ENCODE data around the gene C2CD4B. TPM values are rescaled to one million over a fixed set of nuclear protein-coding genes. Genes with fewer than 3 reads are reported as not detected.
A peak's percentile ranks its signal among the peaks of the same experiment; 100 is the strongest.

The C2CD4B gene
- total RNA-seq, 1 experiment from 2014 or later = 0.13 TPM

DNA sequence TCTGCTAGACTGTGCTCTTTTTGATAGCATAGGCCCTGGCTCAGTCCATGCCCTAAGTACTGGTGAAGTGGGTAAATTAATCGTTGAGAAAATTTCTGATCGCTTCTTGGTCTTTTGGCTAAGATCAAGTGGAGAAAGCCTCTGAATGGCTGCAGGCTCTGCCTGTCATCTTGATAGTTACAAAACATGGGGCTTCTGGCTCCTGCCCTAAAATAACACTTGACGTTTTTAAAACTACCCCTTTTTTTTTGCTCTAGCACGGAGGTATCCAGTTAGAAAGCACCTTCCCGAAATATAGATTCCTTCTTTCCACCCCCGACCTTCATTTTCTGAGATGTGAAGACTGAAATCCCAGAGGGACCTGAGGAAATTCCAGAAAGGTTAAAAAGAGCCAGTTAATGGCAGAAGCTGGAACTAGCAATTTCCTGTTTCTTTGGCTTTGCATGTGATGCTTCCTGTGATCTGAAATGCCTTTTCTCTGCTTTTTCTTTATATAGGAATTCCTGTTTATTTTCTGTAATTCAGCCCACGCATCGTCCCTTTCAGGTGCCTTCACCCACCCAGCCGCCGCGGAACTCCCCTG, 799 bp upstream of the C2CD4B start:
- Histone ChIP-seq H3T11ph (ENCODE audit: low read length) (no peak overlapping the region), H2AK5ac (ENCODE audit: insufficient read length, low read length) (no peak overlapping the region), H2BK12ac (ENCODE audit: insufficient read length, low read depth, low read length) (no peak overlapping the region), H3K4ac (ENCODE audit: low read depth, low read length) (no peak overlapping the region), H3K79me1 (ENCODE audit: insufficient read depth, low read depth, low read length, poor library complexity, severe bottlenecking) (no peaks in the 10 kb centered on the region), H3K9me3 (ENCODE audit: control insufficient read depth, low read depth, low read length) (no peaks in the 10 kb centered on the region), H2BK20ac (ENCODE audit: low read depth, low read length, poor library complexity, severe bottlenecking) (no peak overlapping the region), H3K27ac (ENCODE audit: insufficient read length, low read depth, low read length) (no peak overlapping the region), H4K8ac (replicated peaks; ENCODE audit: insufficient read length, low read depth, low read length) (no peak overlapping the region), H2AFZ (ENCODE audit: low read length) (no peak overlapping the region), H3K79me2 (ENCODE audit: insufficient read depth, low read length) (no peaks in the 10 kb centered on the region), H3K23ac (ENCODE audit: insufficient read length, low read depth, low read length) (no peak overlapping the region), H3K27me3 (ENCODE audit: insufficient read depth, low read length) (peaks cover 24% of the 10 kb centered on the region; the same call in 1 of the 2 replicates), H2BK120ac (ENCODE audit: low read depth, low read length, poor library complexity, severe bottlenecking) (no peak overlapping the region), H4K20me1 (ENCODE audit: control insufficient read depth, insufficient read depth, insufficient read length) (no peaks in the 10 kb centered on the region), H3K18ac (ENCODE audit: insufficient read length, low read depth, low read length) (no peak overlapping the region), H3K4me1 (ENCODE audit: insufficient read depth, low read length) (no peaks in the 10 kb centered on the region), H2BK5ac (ENCODE audit: insufficient read length, low read length) (no peak overlapping the region), H3K9ac (ENCODE audit: extremely low read depth, insufficient read length, low read length) (no peak overlapping the region), H4K5ac (ENCODE audit: insufficient read length, low read depth, low read length) (no peak overlapping the region), H3K56ac (ENCODE audit: insufficient read length, low read depth, low read length) (no peak overlapping the region), H3K23me2 (ENCODE audit: insufficient read length, low read depth, low read length, poor library complexity, severe bottlenecking) (peaks cover 12% of the 10 kb centered on the region), H3K14ac (ENCODE audit: insufficient read depth, low read length) (no peak overlapping the region), H3K4me2 (ENCODE audit: insufficient read depth, insufficient read length, low read length) (no peak overlapping the region), H4K91ac (ENCODE audit: insufficient read length, low read depth, low read length) (no peak overlapping the region), H2BK15ac (ENCODE audit: low read depth, low read length) (no peak overlapping the region)
- H3K9me3 Mint-ChIP-seq = peaks cover 0 to 3% of the 10 kb centered on the region in 2 experiments; a peak in 1 of 5 replicates
- H3K4me3 Mint-ChIP-seq = peak overlapping the region in 1 of 2 experiments; percentile 84; a peak in 2 of 5 replicates
- no peaks in the 10 kb centered on the region for H3K36me3 Mint-ChIP-seq (ENCODE audit: insufficient read depth in 1 of 3, low read depth in 3 of 3)
- peaks cover 66% of the 10 kb centered on the region for H3K27me3 Mint-ChIP-seq (ENCODE audit: low read depth)
- no CpG with 5 or more reads among the region's 11 CpGs for WGBS (ENCODE audit: extremely low coverage, insufficient read length, low lambda C conversion rate)
- no peak overlapping the region for H3K27ac Mint-ChIP-seq
- TF ChIP-seq, protein P1, sequence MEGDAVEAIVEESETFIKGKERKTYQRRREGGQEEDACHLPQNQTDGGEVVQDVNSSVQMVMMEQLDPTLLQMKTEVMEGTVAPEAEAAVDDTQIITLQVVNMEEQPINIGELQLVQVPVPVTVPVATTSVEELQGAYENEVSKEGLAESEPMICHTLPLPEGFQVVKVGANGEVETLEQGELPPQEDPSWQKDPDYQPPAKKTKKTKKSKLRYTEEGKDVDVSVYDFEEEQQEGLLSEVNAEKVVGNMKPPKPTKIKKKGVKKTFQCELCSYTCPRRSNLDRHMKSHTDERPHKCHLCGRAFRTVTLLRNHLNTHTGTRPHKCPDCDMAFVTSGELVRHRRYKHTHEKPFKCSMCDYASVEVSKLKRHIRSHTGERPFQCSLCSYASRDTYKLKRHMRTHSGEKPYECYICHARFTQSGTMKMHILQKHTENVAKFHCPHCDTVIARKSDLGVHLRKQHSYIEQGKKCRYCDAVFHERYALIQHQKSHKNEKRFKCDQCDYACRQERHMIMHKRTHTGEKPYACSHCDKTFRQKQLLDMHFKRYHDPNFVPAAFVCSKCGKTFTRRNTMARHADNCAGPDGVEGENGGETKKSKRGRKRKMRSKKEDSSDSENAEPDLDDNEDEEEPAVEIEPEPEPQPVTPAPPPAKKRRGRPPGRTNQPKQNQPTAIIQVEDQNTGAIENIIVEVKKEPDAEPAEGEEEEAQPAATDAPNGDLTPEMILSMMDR (conservative IDR thresholded peaks at IDR 0.05) = no peak
- peaks cover 11 to 13% of the 10 kb centered on the region in 2 experiments for H3K4me1 Mint-ChIP-seq
- DNase-seq = no peak
